B cell (primary cell): ENCODE results near the gene PTGES2. TPM values are rescaled to one million over a fixed set of nuclear protein-coding genes. Genes with fewer than 3 reads are reported as not detected.

ENCODE experiments used
- ATAC-seq: fragments of 200-7000 bp; cut with Tn5 transposase; one replicate; pipeline ENCODE4 v1.10.0; 2021; ENCODE audit warnings: low read depth, mild to moderate bottlenecking, moderate number of reproducible peaks, moderate library complexity
- CTCF ChIA-PET: fragments of 350-600 bp; sonication (Branson Sonifier 250); formaldehyde crosslinking; loops from one replicate; lab custom pipeline; 2021; ENCODE audit warnings: antibody characterized with exemption, inconsistent platforms; lab: Charles Lee
- POLR2A ChIA-PET: fragments of 350-600 bp; sonication (Branson Sonifier 250); formaldehyde crosslinking; loops from one replicate; lab custom pipeline; 2021; ENCODE audit warnings: antibody characterized with exemption; lab: Charles Lee
- DNase-seq: peaks from one replicate; pipeline ENCODE4 v3.0.0; 2013
- H2AFZ ChIP-seq: 2 replicates; pipeline ENCODE4 v1.6.1; 2012; ENCODE audit warnings: mild to moderate bottlenecking, low read depth, low read length; ENCODE audit not compliant: insufficient read depth, poor library complexity, severe bottlenecking
- H3K27ac ChIP-seq, 2 donors: 1 replicate in 1 of 2; 2 replicates in 1 of 2; pipeline ENCODE4 v1.5.1; 2012 to 2013; ENCODE audit warnings: low read length in 2 of 2, mild to moderate bottlenecking in 2 of 2, moderate library complexity in 1 of 2
- H3K27me3 ChIP-seq, 4 experiments: fragments of 200-600 bp in 1 of 4; sonication (generic) in 1 of 4; replicated peaks in 1 of 4; 1 replicate in 2 of 4; 2 replicates in 2 of 4; pipeline versions ENCODE4 v1.6.1 to v1.7.0; 2013 to 2016; ENCODE audit warnings: low read length in 3 of 4, mild to moderate bottlenecking in 2 of 4, mixed read lengths in 1 of 4, moderate library complexity in 1 of 4; ENCODE audit not compliant: insufficient read depth in 4 of 4, control insufficient read depth in 3 of 4; ENCODE audit errors: control extremely low read depth in 1 of 4
- H3K36me3 ChIP-seq, 2 experiments: replicated peaks in 1 of 2; 1 replicate in 1 of 2; 2 replicates in 1 of 2; pipeline versions ENCODE4 v1.6.1 to v1.7.1; 2013; ENCODE audit warnings: low read length in 1 of 2; ENCODE audit not compliant: insufficient read depth in 2 of 2, control insufficient read depth in 1 of 2; ENCODE audit errors: control extremely low read depth in 1 of 2, extremely low read depth in 1 of 2
- H3K4me1 ChIP-seq, 2 donors: fragments of 200-600 bp in 1 of 2; sonication (generic) in 1 of 2; 1 replicate in 1 of 2; 2 replicates in 1 of 2; pipeline versions ENCODE4 v1.5.1 to v1.6.1; 2013 to 2017; ENCODE audit warnings: low read length in 2 of 2; ENCODE audit not compliant: control insufficient read depth in 2 of 2, insufficient read depth in 2 of 2
- H3K4me2 ChIP-seq: replicated peaks from 2 replicates; pipeline ENCODE3; 2012; ENCODE audit warnings: mild to moderate bottlenecking, low read depth, low read length; ENCODE audit not compliant: poor library complexity, severe bottlenecking
- H3K4me3 ChIP-seq, 5 experiments: fragments of 200-600 bp in 1 of 5; sonication (generic) in 1 of 5; 1 replicate in 3 of 5; 2 replicates in 2 of 5; pipeline versions ENCODE4 v1.5.1 to v1.7.0; 2011 to 2016; ENCODE audit warnings: low read length in 4 of 5, mild to moderate bottlenecking in 4 of 5, low read depth in 2 of 5, control low read depth in 1 of 5, moderate library complexity in 1 of 5; ENCODE audit not compliant: insufficient read depth in 1 of 5; ENCODE audit errors: control extremely low read depth in 1 of 5, extremely low read depth in 1 of 5
- H3K79me2 ChIP-seq: fragments of 200-600 bp; sonication (generic); one replicate; pipeline ENCODE4 v1.6.0; 2016; ENCODE audit warnings: low read length; ENCODE audit not compliant: control insufficient read depth, insufficient read depth
- H3K9ac ChIP-seq: fragments of 200-600 bp; sonication (generic); 2 replicates; pipeline ENCODE4 v1.6.1; 2017; ENCODE audit warnings: mild to moderate bottlenecking, low read length, moderate library complexity
- H3K9me3 ChIP-seq, 3 donors: one replicate each; pipeline versions ENCODE4 v1.6.1 to v1.7.1; 2013; ENCODE audit warnings: low read length in 2 of 3; ENCODE audit not compliant: control insufficient read depth in 2 of 3, insufficient read depth in 1 of 3; ENCODE audit errors: control extremely low read depth in 1 of 3
- H4K20me1 ChIP-seq: 2 replicates; pipeline ENCODE4 v1.6.0; 2012; ENCODE audit warnings: mild to moderate bottlenecking, low read length; ENCODE audit not compliant: insufficient read depth, control insufficient read depth, poor library complexity, severe bottlenecking
- H3K27ac Mint-ChIP-seq: one replicate; pipeline ENCODE4 v1.8.0; 2021; ENCODE audit warnings: mixed read lengths
- H3K27me3 Mint-ChIP-seq: one replicate; pipeline ENCODE4 v1.8.0; 2021; ENCODE audit warnings: mixed read lengths
- H3K4me1 Mint-ChIP-seq: one replicate; pipeline ENCODE4 v1.8.0; 2021; ENCODE audit warnings: mixed read lengths
- H3K4me3 Mint-ChIP-seq: one replicate; pipeline ENCODE4 v1.8.0; 2021; ENCODE audit warnings: mixed read lengths
- H3K9me3 Mint-ChIP-seq: one replicate; pipeline ENCODE4 v1.8.0; 2022; ENCODE audit warnings: mixed read lengths; ENCODE audit not compliant: insufficient read depth
- EZH2 ChIP-seq: IDR thresholded peaks from 2 replicates; pipeline ENCODE4 v1.6.1; 2012; ENCODE audit warnings: borderline replicate concordance, low read depth, mild to moderate bottlenecking, moderate library complexity, low read length; ENCODE audit not compliant: insufficient read depth, poor library complexity, severe bottlenecking
- WGBS: methylation state at CpG from one replicate; pipeline ENCODE4 v1.1.5; 2013; ENCODE audit warnings: missing lambda C conversion rate; ENCODE audit not compliant: insufficient coverage; 5-methylcytosine and 5-hydroxymethylcytosine counted together
- intact Hi-C: fragments of 100-400 bp; cut with micrococcal nuclease; formaldehyde crosslinking; loops from one replicate; pipeline ENCODE4 v1.10.0; 2022
- polyA plus RNA-seq: library from polyadenylated mRNA; depleted of rRNA; stranded (reverse); fragments of >200 nt; gene quantifications from 2 replicates; pipeline ENCODE4 v1.2.3, GENCODE V29; 2012
- total RNA-seq, 2 donors: library from RNA; stranded (reverse); fragments of 120-200 nt in 1 of 2; gene quantifications; 1 replicate in 1 of 2; 2 replicates in 1 of 2; pipeline versions ENCODE4 v1.2.3 to v1.2.4, GENCODE V29; 2013 to 2022
- TF ChIP-seq, protein P1 (sequence below): fragments of 200-600 bp; IDR thresholded peaks from one replicate; pipeline ENCODE4 v1.8.0; 2022; ENCODE audit warnings: antibody characterized with exemption, mild to moderate bottlenecking

Gene PTGES2
- total and polyA plus RNA-seq, 2 donors (not counting 1 experiment from before 2014, with no cell fraction given) = 77.8 to 113 TPM

DNA sequence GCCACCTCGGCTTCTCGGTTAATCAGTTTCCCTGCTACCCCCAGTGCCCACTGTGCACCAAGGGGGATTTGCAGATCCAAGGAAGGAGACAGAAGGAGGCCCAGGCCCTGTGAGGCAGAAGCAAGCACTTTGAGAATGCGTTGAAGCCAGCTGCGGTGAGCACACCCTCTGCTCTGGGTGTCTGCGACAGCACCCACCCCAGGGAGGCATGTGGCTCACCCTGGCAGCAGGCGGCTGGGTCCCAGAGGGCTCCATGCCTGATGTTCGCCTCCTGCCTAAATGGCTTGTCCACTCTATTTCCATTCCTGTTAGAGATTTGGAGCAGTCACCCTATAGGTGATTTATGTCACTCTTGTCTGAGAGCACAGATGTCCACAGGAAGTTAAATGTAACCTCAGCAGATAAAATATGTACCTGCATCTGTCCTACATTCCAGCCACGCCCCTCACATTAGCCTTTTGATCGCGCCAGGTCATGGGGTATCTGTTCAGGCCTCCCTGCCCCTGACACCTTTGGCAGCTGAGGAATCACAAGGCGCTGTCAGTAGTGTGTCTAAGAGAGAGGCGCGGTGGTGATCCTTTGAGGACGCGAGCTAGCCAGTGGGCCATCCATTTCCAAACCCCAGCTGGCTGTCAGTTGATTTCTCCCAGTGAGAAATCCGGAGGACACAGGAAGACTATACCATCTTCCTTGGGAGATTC is 28.1 kb downstream of the PTGES2 start:
- Histone ChIP-seq H3K9ac (no peak overlapping the region), H3K27ac (no peak overlapping the region), H3K79me2 (peaks cover 65% of the 10 kb centered on the region), H3K27me3 (no peaks in the 10 kb centered on the region), H3K36me3 (peaks cover 0 to 31% of the 10 kb centered on the region in 2 experiments), H3K4me2 (no peak overlapping the region), H2AFZ (no peak overlapping the region), H4K20me1 (peaks cover 55% of the 10 kb centered on the region), H3K4me1 (peaks cover 12 to 22% of the 10 kb centered on the region in 2 donors), H3K4me3 (no peak overlapping the region), H3K9me3 (no peaks in the 10 kb centered on the region)
- Mint-ChIP-seq H3K4me3 (no peak overlapping the region), H3K4me1 (peaks cover 25% of the 10 kb centered on the region), H3K27me3 (no peaks in the 10 kb centered on the region), H3K27ac (no peak overlapping the region), H3K9me3 (no peaks in the 10 kb centered on the region)
- ChIA-PET POLR2A (no interaction called here), CTCF (interaction anchor here (0.6 to 1.0 kb wide), 2 partner anchors 11 to 17 kb away, joined by 3 read pairs; no protein-coding TSS in a partner anchor)
- no peak for TF ChIP-seq EZH2
- TF ChIP-seq, protein P1, sequence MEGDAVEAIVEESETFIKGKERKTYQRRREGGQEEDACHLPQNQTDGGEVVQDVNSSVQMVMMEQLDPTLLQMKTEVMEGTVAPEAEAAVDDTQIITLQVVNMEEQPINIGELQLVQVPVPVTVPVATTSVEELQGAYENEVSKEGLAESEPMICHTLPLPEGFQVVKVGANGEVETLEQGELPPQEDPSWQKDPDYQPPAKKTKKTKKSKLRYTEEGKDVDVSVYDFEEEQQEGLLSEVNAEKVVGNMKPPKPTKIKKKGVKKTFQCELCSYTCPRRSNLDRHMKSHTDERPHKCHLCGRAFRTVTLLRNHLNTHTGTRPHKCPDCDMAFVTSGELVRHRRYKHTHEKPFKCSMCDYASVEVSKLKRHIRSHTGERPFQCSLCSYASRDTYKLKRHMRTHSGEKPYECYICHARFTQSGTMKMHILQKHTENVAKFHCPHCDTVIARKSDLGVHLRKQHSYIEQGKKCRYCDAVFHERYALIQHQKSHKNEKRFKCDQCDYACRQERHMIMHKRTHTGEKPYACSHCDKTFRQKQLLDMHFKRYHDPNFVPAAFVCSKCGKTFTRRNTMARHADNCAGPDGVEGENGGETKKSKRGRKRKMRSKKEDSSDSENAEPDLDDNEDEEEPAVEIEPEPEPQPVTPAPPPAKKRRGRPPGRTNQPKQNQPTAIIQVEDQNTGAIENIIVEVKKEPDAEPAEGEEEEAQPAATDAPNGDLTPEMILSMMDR = no peak
- WGBS = 96% methylated on average over 12 of the region's 16 CpGs
- ATAC-seq (no peak), DNase-seq (no peak)
- intact Hi-C loops = no loop called here
